G401 (cell line): ENCODE results near the gene AGMO. TPM values are rescaled to one million over a fixed set of nuclear protein-coding genes. Genes with fewer than 3 reads are reported as not detected.
"Not testable (repeated sequence)": the region's sequence is repeated elsewhere in the genome, so short reads cannot be mapped to it uniquely, and the experiment has no call there.

Experiments used
- DNase-seq: peaks from one replicate; pipeline ENCODE4 v3.0.0-alpha.2; 2015; ENCODE audit warnings: low spot score
- in situ Hi-C: cut with HindIII; loops from 2 replicates; pipeline ENCODE4 v1.10.0; 2016; ENCODE audit warnings: low sequenced_read_pairs, mixed read lengths
- total RNA-seq: library from RNA; depleted of rRNA; stranded (reverse); fragments of >200 nt; shearing (Covaris generic); gene quantifications from 2 replicates; pipeline ENCODE4 v1.2.3, GENCODE V29; 2014

AGMO gene
- total RNA-seq, 1 experiment from 2014 or later, result not detected

GRCh38 chr7:15567036-15567435, 5.2 kb upstream of the AGMO start:
- no peak for DNase-seq
- in situ Hi-C loops, result no loop called here

- no peak for DNase-seq
- in situ Hi-C loops, result no loop called here
Measured at GRCh38 chr7:15566476-15566875, 4.7 kb upstream of the AGMO start.

GRCh38 chr7:15560968-15561367, 847 bp downstream of the AGMO start:
- in situ Hi-C loops, result no loop called here
- DNase-seq, result no peak

- DNase-seq, result no peak
Measured at GRCh38 chr7:15559416-15559928, 2.3 kb downstream of the AGMO start.

GRCh38 chr7:15558756-15559155, 3.1 kb downstream of the AGMO start:
- DNase-seq, result no peak

More at GRCh38 chr7:15559416-15559928, 2.3 kb downstream of the AGMO start:
- in situ Hi-C loops, result no loop called here

GRCh38 chr7:15557686-15558085, 4.1 kb downstream of the AGMO start:
- DNase-seq, result no peak
- in situ Hi-C loops, result no loop called here

More at GRCh38 chr7:15558756-15559155, 3.1 kb downstream of the AGMO start:
- in situ Hi-C loops, result no loop called here

GRCh38 chr7:15557186-15557585, 4.6 kb downstream of the AGMO start:
- no peak for DNase-seq
- in situ Hi-C loops, result no loop called here

- in situ Hi-C loops, result no loop called here
- DNase-seq, result no peak
Measured at GRCh38 chr7:15556339-15557105, 5.3 kb downstream of the AGMO start.

- in situ Hi-C loops, result no loop called here
- no peak for DNase-seq
Measured at GRCh38 chr7:15555381-15555859, 6.4 kb downstream of the AGMO start.

- DNase-seq, result no peak
- in situ Hi-C loops, result no loop called here
Measured at GRCh38 chr7:15554744-15555143, 7.1 kb downstream of the AGMO start.

- in situ Hi-C loops, result no loop called here
- DNase-seq, result no peak
Measured at GRCh38 chr7:15554081-15554480, 7.7 kb downstream of the AGMO start.

GRCh38 chr7:15547320-15547719, 14.5 kb downstream of the AGMO start:
- DNase-seq, in situ Hi-C loops: not testable (repeated sequence)

- in situ Hi-C loops, result no loop called here
- DNase-seq, result no peak
Measured at GRCh38 chr7:15546272-15546792, 15.5 kb downstream of the AGMO start.

GRCh38 chr7:15544050-15544449, 17.8 kb downstream of the AGMO start:
- no peak for DNase-seq
- in situ Hi-C loops, result no loop called here

- in situ Hi-C loops, result no loop called here
- DNase-seq, result no peak
Measured at GRCh38 chr7:15543256-15543655, 18.6 kb downstream of the AGMO start.

- no peak for DNase-seq
- in situ Hi-C loops, result no loop called here
Measured at GRCh38 chr7:15527648-15528047, 34.2 kb downstream of the AGMO start.

- no peak for DNase-seq
- in situ Hi-C loops, result no loop called here
Measured at GRCh38 chr7:15525652-15526263, 36.1 kb downstream of the AGMO start.

GRCh38 chr7:15524077-15524476, 37.7 kb downstream of the AGMO start:
- in situ Hi-C loops, result no loop called here
- no peak for DNase-seq

GRCh38 chr7:15517865-15518264, 44.0 kb downstream of the AGMO start:
- in situ Hi-C loops, DNase-seq: not testable (repeated sequence)

- no peak for DNase-seq
- in situ Hi-C loops, result no loop called here
Measured at GRCh38 chr7:15515252-15515651, 46.6 kb downstream of the AGMO start.
